Adrenal gland (tissue), 12 donors: ENCODE data around the gene CD207. TPM values are rescaled to one million over a fixed set of nuclear protein-coding genes. Genes with fewer than 3 reads are reported as not detected.

Source experiments
- DNase-seq, 7 donors: peaks; one replicate each; pipeline ENCODE4 v3.0.0-alpha.2; 2019 to 2020
- H3K27ac ChIP-seq, 5 donors: fragments of 200-600 bp; sonication (generic) in 4 of 5; 1 replicate in 3 of 5; 2 replicates in 2 of 5; pipeline versions ENCODE4 v1.5.1 to v1.8.0; 2016 to 2020; ENCODE audit warnings: mild to moderate bottlenecking in 1 of 5
- H3K27me3 ChIP-seq: fragments of 200-600 bp; 2 replicates; pipeline ENCODE4 v1.8.0; 2021
- H3K36me3 ChIP-seq, 2 donors: fragments of 200-600 bp; replicated peaks in 1 of 2; 1 replicate in 1 of 2; 2 replicates in 1 of 2; pipeline versions ENCODE4 v1.5.1 to v1.8.0; 2018 to 2022
- H3K4me1 ChIP-seq, 2 donors: fragments of 200-600 bp; replicated peaks in 1 of 2; 1 replicate in 1 of 2; 2 replicates in 1 of 2; pipeline versions ENCODE4 v1.5.1 to v1.8.0; 2018 to 2021
- H3K4me3 ChIP-seq, 4 donors: fragments of 200-600 bp; sonication (generic) in 3 of 4; one replicate each; pipeline ENCODE4 v1.5.1; 2016 to 2018
- H3K9me3 ChIP-seq, 3 donors: fragments of 200-600 bp; sonication (generic) in 1 of 3; replicated peaks in 1 of 3; 1 replicate in 2 of 3; 2 replicates in 1 of 3; pipeline versions ENCODE4 v1.5.1 to v1.8.0; 2016 to 2021
- POLR2A ChIP-seq, 2 donors: fragments of 450-650 bp; IDR thresholded peaks; one replicate each; pipeline ENCODE4 v1.6.1; 2017; ENCODE audit warnings: antibody characterized with exemption in 2 of 2, mild to moderate bottlenecking in 2 of 2, moderate library complexity in 1 of 2
- WGBS, 4 donors: extraction: QIAGEN DNeasy Blood & Tissue Kit in 2 of 4; methylation state at CpG; one replicate each; pipeline versions ENCODE4 v1.1.5 to v1.1.7; 2013 to 2017; 5-methylcytosine and 5-hydroxymethylcytosine counted together
- intact Hi-C, 2 donors: fragments of 100-400 bp; cut with DNase I; formaldehyde crosslinking; loops; one replicate each; pipeline versions ENCODE4 v1.14.1 to v1.15.0; 2022 to 2023
- polyA plus RNA-seq, 3 donors: library from polyadenylated mRNA; stranded (reverse); fragments of 200-250 nt in 2 of 3; fragments of 350-450 nt in 1 of 3; fragmentation: Illumina TruSeq in 1 of 3; extraction: RNeasy Lipid Tissue Mini Kit (QIAGEN cat#74804) in 1 of 3; gene quantifications; one replicate each; pipeline ENCODE4 v1.2.3, GENCODE V29; 2013 to 2014
- total RNA-seq, 9 donors: library from RNA; depleted of rRNA in 4 of 9; stranded (reverse); fragments of >200 nt in 4 of 9; fragments of 120-200 nt in 1 of 9; fragmentation: NEBNext Ultra II Directional in 1 of 9; extraction: Animal tissue kit (Norgen Biotek cat#: 25700) in 1 of 9; gene quantifications; one replicate each; pipeline versions ENCODE4 v1.1.0 to v1.2.4, GENCODE V29; 2013 to 2023
- TF ChIP-seq, protein P1 (sequence below), 6 experiments: fragments of 450-650 bp in 4 of 6; fragments of 200-600 bp in 2 of 6; sonication (generic) in 1 of 6; IDR thresholded peaks; 1 replicate in 5 of 6; 2 replicates in 1 of 6; pipeline versions ENCODE4 v1.5.1 to v1.8.0; 2016 to 2021; ENCODE audit warnings: antibody characterized with exemption in 6 of 6, mild to moderate bottlenecking in 2 of 6, moderate library complexity in 1 of 6
- donor health status: healthy with polysubstance abuse.
- donor health status: Bipolar disorder and iron deficiency.
- donor health status: DM: yes; HTN: yes; CAD: no.
- donor health status: DM: no; HTN: no; CAD: no.
- donor health status: DM: no; HTN: no; CAD: no.
- donor health status: DM: yes; HTN: yes; CAD: no.

The CD207 gene
- total and polyA plus RNA-seq, 12 donors = 0.07 to 0.10 TPM; not detected in 10

DNA sequence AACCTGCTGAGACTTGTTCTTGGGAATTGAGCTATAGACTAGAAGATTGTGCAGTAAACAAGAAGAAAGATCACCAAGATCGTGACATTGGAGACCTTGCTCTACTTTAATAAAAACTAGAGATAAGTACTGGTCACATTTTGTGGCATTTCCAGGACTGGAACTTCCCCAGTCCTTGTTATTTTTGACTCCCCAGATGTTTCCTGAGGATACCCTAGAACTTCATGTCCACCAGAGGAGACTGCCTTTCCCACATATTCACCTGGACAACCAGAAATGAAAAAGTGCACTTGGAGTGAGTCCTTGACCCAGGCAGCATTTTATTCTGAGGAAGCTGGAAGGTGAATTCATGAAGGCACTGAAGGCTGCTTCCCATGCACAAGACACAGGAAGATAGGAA, 5.7 kb downstream of the CD207 start:
- H3K27me3 ChIP-seq = no peaks in the 10 kb centered on the region
- H3K4me1 ChIP-seq = no peaks in the 10 kb centered on the region
- TF ChIP-seq, protein P1, sequence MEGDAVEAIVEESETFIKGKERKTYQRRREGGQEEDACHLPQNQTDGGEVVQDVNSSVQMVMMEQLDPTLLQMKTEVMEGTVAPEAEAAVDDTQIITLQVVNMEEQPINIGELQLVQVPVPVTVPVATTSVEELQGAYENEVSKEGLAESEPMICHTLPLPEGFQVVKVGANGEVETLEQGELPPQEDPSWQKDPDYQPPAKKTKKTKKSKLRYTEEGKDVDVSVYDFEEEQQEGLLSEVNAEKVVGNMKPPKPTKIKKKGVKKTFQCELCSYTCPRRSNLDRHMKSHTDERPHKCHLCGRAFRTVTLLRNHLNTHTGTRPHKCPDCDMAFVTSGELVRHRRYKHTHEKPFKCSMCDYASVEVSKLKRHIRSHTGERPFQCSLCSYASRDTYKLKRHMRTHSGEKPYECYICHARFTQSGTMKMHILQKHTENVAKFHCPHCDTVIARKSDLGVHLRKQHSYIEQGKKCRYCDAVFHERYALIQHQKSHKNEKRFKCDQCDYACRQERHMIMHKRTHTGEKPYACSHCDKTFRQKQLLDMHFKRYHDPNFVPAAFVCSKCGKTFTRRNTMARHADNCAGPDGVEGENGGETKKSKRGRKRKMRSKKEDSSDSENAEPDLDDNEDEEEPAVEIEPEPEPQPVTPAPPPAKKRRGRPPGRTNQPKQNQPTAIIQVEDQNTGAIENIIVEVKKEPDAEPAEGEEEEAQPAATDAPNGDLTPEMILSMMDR (IDR thresholded peaks at IDR 0.05) = no peak
- no peak for TF ChIP-seq POLR2A (IDR thresholded peaks at IDR 0.05)
- H3K36me3 ChIP-seq = no peaks in the 10 kb centered on the region
- intact Hi-C loops = no loop called here
- no peak overlapping the region for H3K4me3 ChIP-seq
- DNase-seq = no peak
- 26 to 40% (median 32%) methylated on average over 1 of the region's 1 CpG for WGBS, 4 donors
- no peak overlapping the region for H3K27ac ChIP-seq
- H3K9me3 ChIP-seq = no peaks in the 10 kb centered on the region

DNA sequence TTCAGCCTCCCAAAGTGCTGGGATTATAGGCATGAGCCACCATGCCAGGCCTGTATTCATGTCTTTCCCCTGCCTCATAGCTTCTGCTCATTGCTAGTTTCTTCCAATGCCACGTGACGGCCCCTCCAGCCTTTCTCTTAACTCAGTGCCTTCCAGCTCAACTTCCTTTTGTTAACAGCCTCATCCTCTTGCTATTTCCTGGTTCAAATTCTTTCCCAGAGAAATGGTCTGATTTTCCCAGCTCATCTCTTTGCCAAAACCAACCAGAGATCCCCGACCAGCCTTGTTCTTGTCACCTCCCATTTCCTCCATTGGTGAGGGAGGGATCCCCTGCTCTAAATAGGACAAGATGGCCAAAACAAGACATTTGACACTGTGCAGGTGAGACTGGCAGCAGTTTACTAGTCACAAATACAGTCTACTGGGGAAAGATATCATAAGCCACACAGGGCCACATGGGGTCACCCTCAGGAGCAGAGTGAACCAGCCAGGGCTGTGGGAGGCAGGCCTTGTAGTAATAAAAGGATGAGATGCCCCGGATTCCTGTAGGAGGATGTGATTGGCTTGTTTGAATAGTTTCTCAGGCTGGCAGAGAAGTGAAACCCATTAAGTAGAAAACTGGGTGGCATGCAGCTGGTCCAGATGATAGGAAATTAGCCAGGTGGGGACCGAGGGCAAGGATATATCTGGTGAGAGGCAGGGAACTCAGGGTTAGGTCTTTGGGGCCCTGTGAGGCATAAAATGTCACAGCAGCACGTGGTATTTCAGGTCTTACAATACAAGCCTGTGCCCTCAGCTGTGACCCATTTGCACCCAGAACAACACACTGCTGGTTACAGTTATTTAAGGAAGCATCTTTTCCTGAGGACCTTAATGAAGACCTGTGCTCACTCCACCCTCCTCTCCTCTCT, 6.4 kb downstream of the CD207 start:
- WGBS, 4 donors = 59 to 63% (median 61%) methylated on average over 6 of the region's 6 CpGs
- Histone ChIP-seq H3K36me3 (no peaks in the 10 kb centered on the region), H3K4me3 (no peak overlapping the region), H3K27ac (no peak overlapping the region), H3K9me3 (no peaks in the 10 kb centered on the region), H3K27me3 (no peaks in the 10 kb centered on the region), H3K4me1 (no peaks in the 10 kb centered on the region)
- peak in 2 of 7 donors; percentile 7 to 30 for DNase-seq
- intact Hi-C loops = no loop called here
- TF ChIP-seq, protein P1 (IDR thresholded peaks at IDR 0.05) = no peak
- TF ChIP-seq POLR2A (IDR thresholded peaks at IDR 0.05) = no peak

DNA sequence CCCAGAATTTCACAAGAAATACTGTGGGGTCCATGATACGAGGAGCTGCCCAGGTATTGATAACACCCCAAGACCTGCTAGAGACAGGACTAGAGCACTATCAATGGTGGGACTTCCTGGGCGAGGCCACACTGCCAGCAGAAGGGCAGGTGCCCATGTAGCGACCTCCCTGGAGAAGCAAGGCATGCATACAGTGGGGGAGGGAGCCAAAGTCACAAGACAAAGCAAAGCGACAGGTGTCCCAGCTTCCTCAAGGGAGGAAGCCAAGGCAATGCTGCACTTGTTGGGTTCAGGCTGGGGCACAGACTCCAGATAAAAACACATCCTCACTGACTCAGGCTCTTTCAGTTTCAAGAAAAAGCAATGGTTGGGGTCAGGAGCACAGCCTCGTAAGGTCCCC, 7.5 kb downstream of the CD207 start:
- Histone ChIP-seq H3K9me3 (no peaks in the 10 kb centered on the region), H3K4me3 (no peak overlapping the region), H3K36me3 (no peaks in the 10 kb centered on the region), H3K4me1 (no peaks in the 10 kb centered on the region), H3K27ac (no peak overlapping the region), H3K27me3 (no peaks in the 10 kb centered on the region)
- DNase-seq = no peak
- WGBS, 4 donors = 73 to 85% (median 75%) methylated on average over 5 of the region's 5 CpGs
- TF ChIP-seq POLR2A (IDR thresholded peaks at IDR 0.05) = no peak
- TF ChIP-seq, protein P1 (IDR thresholded peaks at IDR 0.05) = no peak
- intact Hi-C loops = no loop called here

DNA sequence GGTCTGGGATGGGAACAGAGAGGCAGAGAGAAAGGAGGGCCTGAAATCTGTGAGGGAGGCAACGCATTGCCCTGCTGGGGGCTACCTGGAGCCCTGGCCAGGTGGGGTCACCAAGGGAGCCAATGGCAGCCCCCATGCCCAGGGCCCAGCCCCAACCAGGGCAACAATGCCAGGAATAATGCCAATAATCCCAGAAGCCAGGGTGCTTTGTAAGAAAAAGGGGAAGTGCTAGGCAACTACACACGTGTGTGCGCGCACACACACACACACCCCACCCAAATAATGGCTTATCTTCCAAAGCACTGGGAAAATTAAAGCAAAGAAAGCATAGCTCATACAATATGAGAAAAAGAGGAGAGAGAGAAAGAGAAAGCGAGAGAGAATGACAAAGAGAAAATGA, 8.2 kb downstream of the CD207 start:
- no peak for TF ChIP-seq POLR2A (IDR thresholded peaks at IDR 0.05)
- TF ChIP-seq, protein P1 (IDR thresholded peaks at IDR 0.05) = no peak
- Histone ChIP-seq H3K4me1 (no peaks in the 10 kb centered on the region), H3K36me3 (no peaks in the 10 kb centered on the region), H3K4me3 (no peak overlapping the region), H3K27me3 (no peaks in the 10 kb centered on the region), H3K27ac (no peak overlapping the region), H3K9me3 (no peaks in the 10 kb centered on the region)
- intact Hi-C loops = no loop called here
- 70 to 78% (median 72%) methylated on average over 5 of the region's 5 CpGs for WGBS, 4 donors
- no peak for DNase-seq
